Gastroesophageal sphincter (tissue), 4 donors: ENCODE data around the gene ACOX3. TPM values are rescaled to one million over a fixed set of nuclear protein-coding genes. Genes with fewer than 3 reads are reported as not detected.
A peak's percentile ranks its signal among the peaks of the same experiment; 100 is the strongest.

ENCODE experiments used
- ATAC-seq: fragments of 150-250 bp; one replicate; pipeline ENCODE4 v1.9.1; 2016; ENCODE audit warnings: mild to moderate bottlenecking, moderate library complexity
- H3K27ac ChIP-seq, 4 donors: fragments of 200-600 bp; sonication (generic) in 3 of 4; 1 replicate in 3 of 4; 2 replicates in 1 of 4; pipeline ENCODE4 v1.5.1; 2016 to 2019
- H3K27me3 ChIP-seq: fragments of 200-600 bp; sonication (generic); one replicate; pipeline ENCODE4 v1.5.1; 2019
- H3K36me3 ChIP-seq, 2 donors: fragments of 200-600 bp; sonication (generic); one replicate each; pipeline ENCODE4 v1.5.1; 2019; ENCODE audit warnings: control low read depth in 1 of 2
- H3K4me1 ChIP-seq, 3 donors: fragments of 200-600 bp; sonication (generic); 1 replicate in 2 of 3; 2 replicates in 1 of 3; pipeline ENCODE4 v1.5.1; 2016 to 2019; ENCODE audit warnings: control low read depth in 2 of 3
- H3K4me3 ChIP-seq, 2 donors: fragments of 200-600 bp; sonication (generic); one replicate each; pipeline ENCODE4 v1.5.1; 2019; ENCODE audit warnings: mild to moderate bottlenecking in 1 of 2, moderate library complexity in 1 of 2
- H3K9me3 ChIP-seq, 3 donors: fragments of 200-600 bp; sonication (generic); one replicate each; pipeline ENCODE4 v1.5.1; 2017 to 2019; ENCODE audit warnings: control low read depth in 2 of 3
- EP300 ChIP-seq: sonication (generic); formaldehyde crosslinking; IDR thresholded peaks from one replicate; pipeline ENCODE4 v1.6.1; 2017; ENCODE audit warnings: antibody characterized with exemption, mild to moderate bottlenecking
- POLR2A ChIP-seq, 2 donors: fragments of 450-650 bp; IDR thresholded peaks; one replicate each; pipeline ENCODE4 v1.6.1; 2017; ENCODE audit warnings: antibody characterized with exemption in 2 of 2, mild to moderate bottlenecking in 2 of 2, moderate library complexity in 1 of 2
- POLR2AphosphoS5 ChIP-seq: sonication (generic); formaldehyde crosslinking; IDR thresholded peaks from one replicate; pipeline ENCODE4 v1.6.1; 2017; ENCODE audit warnings: antibody characterized with exemption
- WGBS, 2 donors: methylation state at CpG; one replicate each; pipeline ENCODE4 v1.1.5; 2018; ENCODE audit warnings: low coverage in 1 of 2; 5-methylcytosine and 5-hydroxymethylcytosine counted together
- total RNA-seq, 4 donors: library from RNA; depleted of rRNA; stranded (reverse); fragments of >200 nt; gene quantifications; one replicate each; pipeline ENCODE4 v1.1.0, GENCODE V29; 2016
- TF ChIP-seq, protein P1 (sequence below), 4 experiments: fragments of 200-600 bp in 2 of 4; fragments of 450-650 bp in 2 of 4; sonication (generic) in 1 of 4; IDR thresholded peaks; one replicate each; pipeline ENCODE4 v1.5.1; 2017 to 2019; ENCODE audit warnings: antibody characterized with exemption in 4 of 4, mild to moderate bottlenecking in 2 of 4, moderate library complexity in 2 of 4

The ACOX3 gene
- total RNA-seq, 4 donors from 2014 or later: 21.5 to 79.5 (median 37.1) TPM

DNA sequence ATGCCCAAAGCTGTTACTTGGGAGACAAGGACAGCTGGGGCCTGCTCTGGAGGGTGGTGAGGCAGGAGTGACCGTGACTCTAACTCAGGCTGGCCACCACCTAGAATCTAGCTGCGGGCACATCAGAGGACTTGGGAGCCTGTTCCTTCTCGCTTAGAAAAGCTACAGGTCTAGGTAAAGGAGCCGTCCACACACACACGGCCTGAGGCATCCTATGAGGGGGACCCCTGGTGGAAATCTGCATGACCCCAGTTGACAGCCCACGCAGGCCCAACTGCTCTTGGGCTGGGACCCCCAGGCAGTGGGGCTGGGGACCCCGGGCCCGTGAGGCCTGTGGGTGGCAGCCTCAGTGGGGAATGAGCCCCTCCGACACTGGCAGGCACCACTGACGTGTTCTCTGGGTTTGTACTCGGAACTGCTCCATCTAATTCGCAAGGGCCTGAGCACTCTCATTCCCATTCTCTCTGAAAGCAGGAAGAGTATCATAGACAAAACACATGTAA, 75.6 kb downstream of the ACOX3 start:
- Histone ChIP-seq H3K4me1 (peaks cover 0 to 23% (median 0%) of the 10 kb centered on the region in 3 donors), H3K27me3 (no peaks in the 10 kb centered on the region), H3K9me3 (no peaks in the 10 kb centered on the region), H3K27ac (no peak overlapping the region), H3K4me3 (no peak overlapping the region), H3K36me3 (peaks cover 0 to 46% of the 10 kb centered on the region in 2 donors)
- no peak for TF ChIP-seq POLR2A (IDR thresholded peaks at IDR 0.05)
- TF ChIP-seq POLR2AphosphoS5: no peak
- TF ChIP-seq, protein P1, sequence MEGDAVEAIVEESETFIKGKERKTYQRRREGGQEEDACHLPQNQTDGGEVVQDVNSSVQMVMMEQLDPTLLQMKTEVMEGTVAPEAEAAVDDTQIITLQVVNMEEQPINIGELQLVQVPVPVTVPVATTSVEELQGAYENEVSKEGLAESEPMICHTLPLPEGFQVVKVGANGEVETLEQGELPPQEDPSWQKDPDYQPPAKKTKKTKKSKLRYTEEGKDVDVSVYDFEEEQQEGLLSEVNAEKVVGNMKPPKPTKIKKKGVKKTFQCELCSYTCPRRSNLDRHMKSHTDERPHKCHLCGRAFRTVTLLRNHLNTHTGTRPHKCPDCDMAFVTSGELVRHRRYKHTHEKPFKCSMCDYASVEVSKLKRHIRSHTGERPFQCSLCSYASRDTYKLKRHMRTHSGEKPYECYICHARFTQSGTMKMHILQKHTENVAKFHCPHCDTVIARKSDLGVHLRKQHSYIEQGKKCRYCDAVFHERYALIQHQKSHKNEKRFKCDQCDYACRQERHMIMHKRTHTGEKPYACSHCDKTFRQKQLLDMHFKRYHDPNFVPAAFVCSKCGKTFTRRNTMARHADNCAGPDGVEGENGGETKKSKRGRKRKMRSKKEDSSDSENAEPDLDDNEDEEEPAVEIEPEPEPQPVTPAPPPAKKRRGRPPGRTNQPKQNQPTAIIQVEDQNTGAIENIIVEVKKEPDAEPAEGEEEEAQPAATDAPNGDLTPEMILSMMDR (IDR thresholded peaks at IDR 0.05): no peak
- TF ChIP-seq EP300: no peak
- ATAC-seq: no peak
- WGBS, 2 donors: 100% methylated on average over 5 of the region's 12 CpGs; no CpG with 5 or more reads in 1 of the 2 donors

DNA sequence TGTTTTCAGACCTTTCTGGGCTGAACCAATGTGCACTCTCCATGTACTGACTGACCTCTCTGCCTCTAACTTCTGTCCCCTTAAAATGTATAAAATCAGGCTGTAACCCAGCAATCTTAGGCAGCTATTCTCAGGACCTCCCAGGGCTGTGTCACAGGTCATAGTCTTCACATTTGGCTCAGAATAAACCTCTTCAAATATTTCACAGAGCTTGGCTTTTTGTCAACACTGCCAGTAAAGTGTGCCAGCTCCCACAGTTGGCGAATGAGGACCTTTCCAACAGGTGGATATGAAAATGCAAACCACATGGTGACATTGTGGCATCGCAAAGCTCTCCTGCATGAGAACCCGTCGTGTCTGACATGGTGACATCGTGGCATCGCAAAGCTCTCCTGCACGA, 76.4 kb downstream of the ACOX3 start:
- Histone ChIP-seq H3K9me3 (no peaks in the 10 kb centered on the region), H3K27me3 (no peaks in the 10 kb centered on the region), H3K27ac (no peak overlapping the region), H3K4me3 (no peak overlapping the region), H3K4me1 (peaks cover 0 to 29% (median 0%) of the 10 kb centered on the region in 3 donors), H3K36me3 (peaks cover 0 to 39% of the 10 kb centered on the region in 2 donors)
- no peak for ATAC-seq
- 70 to 90% methylated on average over 2 to 7 of the region's 7 CpGs for WGBS, 2 donors
- TF ChIP-seq POLR2AphosphoS5 (no peak), EP300 (no peak), POLR2A (IDR thresholded peaks at IDR 0.05) (no peak)
- TF ChIP-seq, protein P1 (IDR thresholded peaks at IDR 0.05): no peak

DNA sequence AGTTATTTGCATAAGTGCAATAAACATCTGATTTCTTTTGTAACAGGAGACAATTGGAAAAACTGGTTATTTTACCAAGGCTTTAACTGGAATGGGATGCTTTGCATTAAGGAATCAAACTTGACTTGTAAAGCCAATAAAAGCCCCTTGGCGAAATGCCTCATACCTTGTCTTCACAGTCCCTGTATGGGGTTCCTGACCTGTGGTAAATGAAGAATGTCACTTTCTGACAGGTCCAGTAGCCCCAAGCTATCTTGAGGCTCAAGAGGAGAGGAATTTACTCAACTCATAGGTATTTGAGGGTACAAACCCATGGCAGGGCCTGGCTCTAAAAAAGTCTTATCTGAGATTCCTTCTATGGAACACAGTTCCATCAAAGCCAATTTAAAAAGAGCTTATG, 78.0 kb downstream of the ACOX3 start:
- WGBS, 2 donors: 60 to 100% methylated on average over 1 of the region's 1 CpG
- Histone ChIP-seq H3K4me3 (no peak overlapping the region), H3K36me3 (peaks cover 0 to 30% of the 10 kb centered on the region in 2 donors), H3K27me3 (no peaks in the 10 kb centered on the region), H3K27ac (peak overlapping the region in 1 of 4 donors; percentile 33), H3K9me3 (no peaks in the 10 kb centered on the region), H3K4me1 (peaks cover 0 to 37% (median 0%) of the 10 kb centered on the region in 3 donors)
- no peak for ATAC-seq
- no peak for TF ChIP-seq POLR2AphosphoS5
- TF ChIP-seq, protein P1 (IDR thresholded peaks at IDR 0.05): no peak
- TF ChIP-seq POLR2A (IDR thresholded peaks at IDR 0.05): no peak
- no peak for TF ChIP-seq EP300

DNA sequence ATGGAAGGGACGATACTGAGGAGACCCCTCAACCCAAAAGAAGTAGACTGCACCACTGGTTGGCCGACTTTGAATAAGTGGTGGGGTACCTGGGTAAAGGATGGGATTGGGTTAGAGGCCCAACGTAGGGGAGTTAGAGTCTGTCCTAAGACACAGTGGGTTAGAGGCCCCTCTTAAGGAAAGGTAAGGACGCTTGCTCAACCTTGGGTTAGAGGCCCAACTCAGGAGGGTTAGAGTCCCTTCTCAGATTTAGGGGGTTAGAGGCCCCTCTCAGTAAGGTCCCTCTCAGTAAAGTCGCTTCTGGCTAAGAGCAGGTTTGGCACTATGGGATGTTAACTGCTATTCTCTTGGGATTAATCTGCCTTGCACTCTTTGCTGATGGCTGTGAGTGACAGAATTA, 81.3 kb downstream of the ACOX3 start:
- Histone ChIP-seq H3K4me1 (peaks cover 0 to 57% (median 8%) of the 10 kb centered on the region in 3 donors), H3K9me3 (no peaks in the 10 kb centered on the region), H3K36me3 (no peaks in the 10 kb centered on the region), H3K27ac (no peak overlapping the region), H3K27me3 (no peaks in the 10 kb centered on the region), H3K4me3 (no peak overlapping the region)
- ATAC-seq: no peak
- 63 to 69% methylated on average over 3 to 5 of the region's 5 CpGs for WGBS, 2 donors
- TF ChIP-seq, protein P1 (IDR thresholded peaks at IDR 0.05): no peak
- no peak for TF ChIP-seq EP300
- no peak for TF ChIP-seq POLR2A (IDR thresholded peaks at IDR 0.05)
- no peak for TF ChIP-seq POLR2AphosphoS5

DNA sequence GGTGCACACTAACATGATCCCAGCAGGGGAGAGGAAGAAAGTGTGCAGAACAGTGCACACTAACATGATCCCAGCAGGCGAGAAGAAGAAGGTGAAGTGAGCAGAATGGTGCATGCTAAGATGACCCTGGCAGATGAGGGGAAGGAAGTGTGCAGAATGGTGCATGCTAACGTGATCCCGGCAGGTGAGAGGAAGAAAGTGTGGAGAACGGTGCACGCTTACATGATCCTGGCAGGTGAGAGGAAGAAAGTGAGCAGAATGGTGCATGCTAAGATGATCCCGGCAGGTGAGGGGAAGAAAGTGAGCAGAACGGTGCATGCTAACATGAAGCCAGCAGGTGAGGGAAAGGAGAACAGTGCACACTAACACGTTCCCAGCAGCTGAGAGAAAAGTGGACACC, 83.7 kb downstream of the ACOX3 start:
- H3K27me3 ChIP-seq: no peaks in the 10 kb centered on the region
- H3K9me3 ChIP-seq: no peaks in the 10 kb centered on the region
- no peak overlapping the region for H3K4me3 ChIP-seq
- no peaks in the 10 kb centered on the region for H3K36me3 ChIP-seq
- WGBS, 2 donors: 81 to 86% methylated on average over 8 of the region's 8 CpGs
- H3K27ac ChIP-seq: no peak overlapping the region
- H3K4me1 ChIP-seq: peaks cover 0 to 56% (median 14%) of the 10 kb centered on the region in 3 donors
- no peak for ATAC-seq
- TF ChIP-seq EP300 (no peak), POLR2A (IDR thresholded peaks at IDR 0.05) (no peak), POLR2AphosphoS5 (no peak)
- TF ChIP-seq, protein P1 (IDR thresholded peaks at IDR 0.05): no peak
